Endothelial cell of umbilical vein (primary cell): ENCODE results near the gene ASXL1.

Experiments
- EZH2 ChIP-seq: IDR thresholded peaks from 2 replicates; pipeline ENCODE4 v1.6.1; 2012; ENCODE audit warnings: borderline replicate concordance, low read depth, mild to moderate bottlenecking, moderate library complexity, low read length, inconsistent platforms; ENCODE audit not compliant: severe bottlenecking
- GATA2 ChIP-seq: IDR thresholded peaks from 2 replicates; pipeline ENCODE4 v1.7.0; 2011; ENCODE audit warnings: low read depth, mild to moderate bottlenecking, moderate library complexity, mixed read lengths, low read length; ENCODE audit not compliant: insufficient read length, insufficient read depth
- MYC ChIP-seq: IDR thresholded peaks from one replicate; pipeline ENCODE4 v1.6.1; 2011; ENCODE audit warnings: mild to moderate bottlenecking, low read depth, low read length
- POLR2AphosphoS5 ChIP-seq: IDR thresholded peaks from 2 replicates; pipeline ENCODE4 v1.6.1; 2012; ENCODE audit warnings: low read depth, mild to moderate bottlenecking, control low read depth, low read length, moderate library complexity; ENCODE audit not compliant: insufficient read depth

- no peak for TF ChIP-seq EZH2
- no peak for TF ChIP-seq MYC
- TF ChIP-seq GATA2, result no peak
- no peak for TF ChIP-seq POLR2AphosphoS5
These were observed 45.9 kb downstream of the ASXL1 start for GRCh38 chr20:32404017-32404416.
